T-helper 1 cell treated with Interleukin-12 subunit alpha and Interleukin-12 subunit beta and Interleukin-4 antibody, amounts not matched to agents 30 μg/mL and 1 μg/mL, for 36 hours (primary cell): ENCODE results near the gene DAW1.

Source experiments
- H3K27ac Mint-ChIP-seq: one replicate; pipeline ENCODE4 v1.8.0; 2021; ENCODE audit warnings: mild to moderate bottlenecking, mixed read lengths
- H3K27me3 Mint-ChIP-seq: one replicate; pipeline ENCODE4 v1.8.0; 2021; ENCODE audit warnings: low read depth, mixed read lengths
- H3K36me3 Mint-ChIP-seq: one replicate; pipeline ENCODE4 v1.8.0; 2021; ENCODE audit warnings: low read depth, mixed read lengths
- H3K4me1 Mint-ChIP-seq: one replicate; pipeline ENCODE4 v1.8.0; 2021; ENCODE audit warnings: low read depth, mixed read lengths
- H3K4me3 Mint-ChIP-seq: one replicate; pipeline ENCODE4 v1.8.0; 2021; ENCODE audit warnings: mild to moderate bottlenecking, moderate library complexity, mixed read lengths
- H3K9me3 Mint-ChIP-seq: one replicate; pipeline ENCODE4 v1.8.0; 2021; ENCODE audit warnings: mixed read lengths

The DAW1 gene

GRCh38 chr2:227876300-227876801 lies 4.9 kb downstream of the DAW1 start:
- Mint-ChIP-seq H3K4me1 (no peaks in the 10 kb centered on the region), H3K4me3 (no peak overlapping the region), H3K36me3 (no peaks in the 10 kb centered on the region), H3K27me3 (peaks cover 30% of the 10 kb centered on the region), H3K27ac (no peak overlapping the region), H3K9me3 (no peaks in the 10 kb centered on the region)

GRCh38 chr2:227877421-227878310 lies 6.2 kb downstream of the DAW1 start:
- H3K27ac Mint-ChIP-seq: no peak overlapping the region
- no peak overlapping the region for H3K4me3 Mint-ChIP-seq
- no peaks in the 10 kb centered on the region for H3K4me1 Mint-ChIP-seq
- no peaks in the 10 kb centered on the region for H3K9me3 Mint-ChIP-seq
- H3K27me3 Mint-ChIP-seq: peaks cover 26% of the 10 kb centered on the region
- no peaks in the 10 kb centered on the region for H3K36me3 Mint-ChIP-seq

- no peaks in the 10 kb centered on the region for H3K36me3 Mint-ChIP-seq
- H3K27ac Mint-ChIP-seq: no peak overlapping the region
- no peak overlapping the region for H3K4me3 Mint-ChIP-seq
- H3K9me3 Mint-ChIP-seq: no peaks in the 10 kb centered on the region
- peaks cover 8% of the 10 kb centered on the region for H3K27me3 Mint-ChIP-seq
- H3K4me1 Mint-ChIP-seq: no peaks in the 10 kb centered on the region
Measured at GRCh38 chr2:227880460-227880859, 9.0 kb downstream of the DAW1 start.

- peaks cover 8% of the 10 kb centered on the region for H3K27me3 Mint-ChIP-seq
- H3K4me1 Mint-ChIP-seq: no peaks in the 10 kb centered on the region
- no peaks in the 10 kb centered on the region for H3K9me3 Mint-ChIP-seq
- no peak overlapping the region for H3K4me3 Mint-ChIP-seq
- no peak overlapping the region for H3K27ac Mint-ChIP-seq
- no peaks in the 10 kb centered on the region for H3K36me3 Mint-ChIP-seq
Measured at GRCh38 chr2:227881866-227882517, 10.6 kb downstream of the DAW1 start.

GRCh38 chr2:227884511-227884947 lies 13.1 kb downstream of the DAW1 start:
- H3K9me3 Mint-ChIP-seq: no peaks in the 10 kb centered on the region
- no peaks in the 10 kb centered on the region for H3K36me3 Mint-ChIP-seq
- peaks cover 8% of the 10 kb centered on the region for H3K27me3 Mint-ChIP-seq
- H3K27ac Mint-ChIP-seq: no peak overlapping the region
- no peaks in the 10 kb centered on the region for H3K4me1 Mint-ChIP-seq
- H3K4me3 Mint-ChIP-seq: no peak overlapping the region

GRCh38 chr2:227886149-227886548 lies 14.7 kb downstream of the DAW1 start:
- H3K4me1 Mint-ChIP-seq: no peaks in the 10 kb centered on the region
- H3K36me3 Mint-ChIP-seq: no peaks in the 10 kb centered on the region
- H3K9me3 Mint-ChIP-seq: no peaks in the 10 kb centered on the region
- H3K4me3 Mint-ChIP-seq: no peak overlapping the region
- H3K27me3 Mint-ChIP-seq: no peaks in the 10 kb centered on the region
- no peak overlapping the region for H3K27ac Mint-ChIP-seq

- no peak overlapping the region for H3K27ac Mint-ChIP-seq
- H3K27me3 Mint-ChIP-seq: no peaks in the 10 kb centered on the region
- H3K36me3 Mint-ChIP-seq: no peaks in the 10 kb centered on the region
Measured at GRCh38 chr2:227888289-227888688, 16.9 kb downstream of the DAW1 start.

GRCh38 chr2:227889336-227889735 lies 17.9 kb downstream of the DAW1 start:
- no peaks in the 10 kb centered on the region for H3K9me3 Mint-ChIP-seq
- H3K27me3 Mint-ChIP-seq: no peaks in the 10 kb centered on the region
- H3K36me3 Mint-ChIP-seq: no peaks in the 10 kb centered on the region
- H3K27ac Mint-ChIP-seq: no peak overlapping the region
- no peak overlapping the region for H3K4me3 Mint-ChIP-seq
- no peaks in the 10 kb centered on the region for H3K4me1 Mint-ChIP-seq

More at GRCh38 chr2:227888289-227888688, 16.9 kb downstream of the DAW1 start:
- Mint-ChIP-seq H3K9me3 (no peaks in the 10 kb centered on the region), H3K4me3 (no peak overlapping the region), H3K4me1 (no peaks in the 10 kb centered on the region)

GRCh38 chr2:227890495-227891079 lies 19.2 kb downstream of the DAW1 start:
- H3K27me3 Mint-ChIP-seq: no peaks in the 10 kb centered on the region
- no peak overlapping the region for H3K27ac Mint-ChIP-seq
- no peaks in the 10 kb centered on the region for H3K4me1 Mint-ChIP-seq
- no peaks in the 10 kb centered on the region for H3K36me3 Mint-ChIP-seq
- H3K9me3 Mint-ChIP-seq: no peaks in the 10 kb centered on the region
- H3K4me3 Mint-ChIP-seq: no peak overlapping the region

- no peak overlapping the region for H3K27ac Mint-ChIP-seq
Measured at GRCh38 chr2:227891673-227892072, 20.2 kb downstream of the DAW1 start.

GRCh38 chr2:227903381-227903780 lies 31.9 kb downstream of the DAW1 start:
- H3K27ac Mint-ChIP-seq: no peak overlapping the region
- H3K4me1 Mint-ChIP-seq: no peaks in the 10 kb centered on the region
- H3K27me3 Mint-ChIP-seq: no peaks in the 10 kb centered on the region
- no peaks in the 10 kb centered on the region for H3K9me3 Mint-ChIP-seq
- H3K4me3 Mint-ChIP-seq: no peak overlapping the region
- H3K36me3 Mint-ChIP-seq: no peaks in the 10 kb centered on the region

More at GRCh38 chr2:227891673-227892072, 20.2 kb downstream of the DAW1 start:
- Mint-ChIP-seq H3K27me3 (no peaks in the 10 kb centered on the region), H3K9me3 (no peaks in the 10 kb centered on the region), H3K4me1 (no peaks in the 10 kb centered on the region), H3K36me3 (no peaks in the 10 kb centered on the region), H3K4me3 (no peak overlapping the region)

- Mint-ChIP-seq H3K9me3 (no peaks in the 10 kb centered on the region), H3K27ac (no peak overlapping the region), H3K4me3 (no peak overlapping the region), H3K4me1 (no peaks in the 10 kb centered on the region), H3K27me3 (no peaks in the 10 kb centered on the region), H3K36me3 (no peaks in the 10 kb centered on the region)
Measured at GRCh38 chr2:227906991-227907390, 35.6 kb downstream of the DAW1 start.

GRCh38 chr2:227908266-227909054 lies 37.0 kb downstream of the DAW1 start:
- no peaks in the 10 kb centered on the region for H3K4me1 Mint-ChIP-seq
- H3K27me3 Mint-ChIP-seq: no peaks in the 10 kb centered on the region
- no peak overlapping the region for H3K4me3 Mint-ChIP-seq
- H3K9me3 Mint-ChIP-seq: no peaks in the 10 kb centered on the region
- no peaks in the 10 kb centered on the region for H3K36me3 Mint-ChIP-seq
- H3K27ac Mint-ChIP-seq: no peak overlapping the region

GRCh38 chr2:227914362-227914761 lies 42.9 kb downstream of the DAW1 start:
- Mint-ChIP-seq H3K27ac (no peak overlapping the region), H3K27me3 (no peaks in the 10 kb centered on the region), H3K4me1 (no peaks in the 10 kb centered on the region), H3K36me3 (no peaks in the 10 kb centered on the region), H3K4me3 (no peak overlapping the region), H3K9me3 (no peaks in the 10 kb centered on the region)
